HG03097 (cell line): Measurements from ENCODE around the gene PGM2L1.
"Not testable (repeated sequence)": the region's sequence is repeated elsewhere in the genome, so short reads cannot be mapped to it uniquely, and the experiment has no call there.

Experiments
- ATAC-seq: cut with Tn5 transposase; IDR thresholded peaks from one replicate; pipeline ENCODE4 v1.9.1; 2021; ENCODE audit not compliant: unreplicated experiment, low FRiP score

The PGM2L1 gene

GRCh38 chr11:74345420-74345819 is 52.8 kb downstream of the PGM2L1 start:
- ATAC-seq = no peak

- ATAC-seq = no peak
Measured at GRCh38 chr11:74341921-74342320, 56.3 kb downstream of the PGM2L1 start.

GRCh38 chr11:74339619-74340018 is 58.6 kb downstream of the PGM2L1 start:
- ATAC-seq = no peak

- ATAC-seq = no peak
Measured at GRCh38 chr11:74338963-74339362, 59.3 kb downstream of the PGM2L1 start.

- ATAC-seq = no peak
Measured at GRCh38 chr11:74333193-74333592, 65.0 kb downstream of the PGM2L1 start.

GRCh38 chr11:74332291-74332690 is 65.9 kb downstream of the PGM2L1 start:
- no peak for ATAC-seq

GRCh38 chr11:74331000-74331399 is 67.2 kb downstream of the PGM2L1 start:
- not testable (repeated sequence) for ATAC-seq

- ATAC-seq = no peak
Measured at GRCh38 chr11:74330075-74330858, 68.0 kb downstream of the PGM2L1 start.

GRCh38 chr11:74327076-74327475 is 71.2 kb downstream of the PGM2L1 start:
- no peak for ATAC-seq

GRCh38 chr11:74326665-74327064 is 71.6 kb downstream of the PGM2L1 start:
- no peak for ATAC-seq

- no peak for ATAC-seq
Measured at GRCh38 chr11:74325649-74326645, 72.3 kb downstream of the PGM2L1 start.

GRCh38 chr11:74322667-74323066 is 75.6 kb downstream of the PGM2L1 start:
- ATAC-seq = no peak

GRCh38 chr11:74321487-74322188 is 76.6 kb downstream of the PGM2L1 start:
- no peak for ATAC-seq

- ATAC-seq = no peak
Measured at GRCh38 chr11:74320538-74320937, 77.7 kb downstream of the PGM2L1 start.

GRCh38 chr11:74319139-74319816 is 79.0 kb downstream of the PGM2L1 start:
- no peak for ATAC-seq

- no peak for ATAC-seq
Measured at GRCh38 chr11:74318241-74318932, 79.8 kb downstream of the PGM2L1 start.

- no peak for ATAC-seq
Measured at GRCh38 chr11:74316772-74317505, 81.3 kb downstream of the PGM2L1 start.

- no peak for ATAC-seq
Measured at GRCh38 chr11:74312326-74312725, 85.9 kb downstream of the PGM2L1 start.

- no peak for ATAC-seq
Measured at GRCh38 chr11:74311352-74311926, 86.8 kb downstream of the PGM2L1 start, which contains the start of gene P4HA3. Gene P4HA3, minus strand, starts transcription at chr11:74311640. Its CDS starts 29 bp downstream, at chr11:74311611.
